Measurements from ENCODE around the gene USF1.
A peak's percentile ranks its signal among the peaks of the same experiment; 100 is the strongest.
"Not testable (repeated sequence)": the region's sequence is repeated elsewhere in the genome, so short reads cannot be mapped to it uniquely, and the experiment has no call there.

The USF1 gene

DNA sequence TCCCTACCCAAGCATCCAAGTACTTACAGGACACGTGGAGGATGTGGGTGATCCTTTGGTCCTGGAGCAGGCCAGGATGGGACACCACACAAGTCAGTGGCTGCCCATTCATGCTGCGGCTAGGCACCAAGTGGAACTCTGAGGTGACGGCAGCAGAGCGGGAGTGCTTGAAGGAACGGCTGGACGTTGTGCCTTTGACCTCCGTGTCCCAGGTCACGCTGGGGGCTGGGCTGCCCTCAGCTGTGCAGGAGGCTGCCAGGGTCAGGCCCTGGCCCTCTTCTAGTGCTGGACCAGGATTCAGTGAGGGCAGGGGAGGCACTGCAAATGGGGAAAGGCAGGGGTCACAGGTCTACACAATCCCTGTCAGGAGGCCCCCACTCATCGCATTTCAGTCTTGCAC lies 31.6 kb upstream of the USF1 start:
- DNase-seq (ENCODE audit: low read depth): no peak

DNA sequence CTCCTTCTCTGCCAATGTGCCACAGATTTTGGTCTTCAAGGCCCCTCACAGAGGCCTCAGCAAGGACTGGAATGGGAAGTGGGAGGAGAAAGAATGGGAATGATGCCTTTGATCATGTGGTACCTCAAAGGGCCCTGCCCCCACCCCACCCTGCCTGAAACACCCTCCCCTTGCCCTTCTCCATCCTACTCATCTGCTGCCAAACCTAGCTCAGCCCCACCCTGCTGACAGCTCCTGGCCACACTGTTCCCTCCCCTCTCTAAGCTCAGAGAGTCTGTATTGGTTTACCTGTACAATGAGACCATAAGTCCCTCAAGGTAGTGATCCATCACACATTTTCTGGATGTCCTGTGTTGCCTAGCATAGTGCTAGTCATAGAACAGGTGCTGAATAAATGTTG lies 30.6 kb upstream of the USF1 start:
- no peak for DNase-seq (ENCODE audit: low read depth)

DNA sequence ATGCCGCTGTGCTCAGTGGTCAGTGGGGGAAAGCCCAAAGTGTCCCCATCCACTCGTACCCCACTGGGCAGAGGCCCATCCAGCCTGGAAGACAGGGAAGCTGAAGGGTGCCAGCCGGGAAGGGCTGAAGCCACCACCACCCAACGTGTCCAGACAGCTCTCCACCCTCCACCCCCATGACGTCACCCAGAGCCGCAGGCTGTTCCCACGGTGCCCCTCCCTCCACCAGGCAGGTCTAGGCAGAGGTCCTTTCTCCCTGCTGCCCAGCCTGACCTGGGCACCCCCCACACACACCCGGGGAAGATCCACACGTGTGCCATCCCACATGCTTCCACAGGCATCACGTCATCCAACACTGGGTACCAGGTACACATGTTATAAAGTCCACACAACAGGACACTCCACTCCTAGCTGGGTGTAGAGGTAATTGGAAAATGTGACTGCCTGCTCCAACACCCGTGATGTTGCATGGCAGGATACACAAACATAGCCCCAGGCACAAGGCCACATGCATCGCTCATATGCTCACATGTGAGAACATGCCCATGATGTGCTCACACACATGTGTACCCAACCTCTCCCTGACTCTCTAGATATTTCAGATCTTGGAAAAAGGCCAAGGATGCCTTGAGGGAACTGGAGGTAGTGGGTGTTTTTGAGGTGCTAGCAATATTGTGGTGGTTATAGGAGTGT lies 29.0 kb upstream of the USF1 start:
- DNase-seq (ENCODE audit: low read depth): no peak

DNA sequence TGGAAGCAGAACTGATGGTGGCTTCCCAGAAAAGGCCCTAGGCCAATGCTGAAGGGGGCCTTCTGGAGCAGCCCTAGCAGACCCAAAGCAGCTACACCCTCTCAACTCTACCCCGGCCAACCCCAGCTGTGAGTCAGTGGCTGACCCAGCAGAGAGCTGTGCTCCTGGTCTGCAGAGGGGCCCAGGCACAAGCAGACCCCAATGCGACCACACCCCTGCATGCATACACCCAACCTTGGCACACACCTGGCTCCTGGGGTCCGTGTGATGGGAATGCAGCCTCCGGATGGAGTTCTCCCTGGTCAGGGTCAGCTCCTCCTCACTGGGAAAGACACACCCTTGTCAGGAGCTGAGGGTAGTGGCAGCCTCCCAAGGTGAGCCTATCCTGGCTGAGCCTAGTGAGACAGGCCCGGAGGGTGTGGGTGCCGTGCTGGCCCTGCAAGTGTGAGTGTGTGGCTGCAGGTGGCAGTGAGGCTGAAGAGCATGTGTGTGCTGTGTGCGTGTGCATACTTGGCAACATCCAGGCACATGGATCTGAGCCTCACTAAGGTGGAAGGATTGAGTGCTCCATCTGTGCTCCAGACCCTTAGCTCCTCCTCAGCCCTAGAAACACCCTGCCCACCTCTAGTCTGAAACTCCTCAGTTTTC lies 27.8 kb upstream of the USF1 start:
- DNase-seq (ENCODE audit: low read depth): no peak

DNA sequence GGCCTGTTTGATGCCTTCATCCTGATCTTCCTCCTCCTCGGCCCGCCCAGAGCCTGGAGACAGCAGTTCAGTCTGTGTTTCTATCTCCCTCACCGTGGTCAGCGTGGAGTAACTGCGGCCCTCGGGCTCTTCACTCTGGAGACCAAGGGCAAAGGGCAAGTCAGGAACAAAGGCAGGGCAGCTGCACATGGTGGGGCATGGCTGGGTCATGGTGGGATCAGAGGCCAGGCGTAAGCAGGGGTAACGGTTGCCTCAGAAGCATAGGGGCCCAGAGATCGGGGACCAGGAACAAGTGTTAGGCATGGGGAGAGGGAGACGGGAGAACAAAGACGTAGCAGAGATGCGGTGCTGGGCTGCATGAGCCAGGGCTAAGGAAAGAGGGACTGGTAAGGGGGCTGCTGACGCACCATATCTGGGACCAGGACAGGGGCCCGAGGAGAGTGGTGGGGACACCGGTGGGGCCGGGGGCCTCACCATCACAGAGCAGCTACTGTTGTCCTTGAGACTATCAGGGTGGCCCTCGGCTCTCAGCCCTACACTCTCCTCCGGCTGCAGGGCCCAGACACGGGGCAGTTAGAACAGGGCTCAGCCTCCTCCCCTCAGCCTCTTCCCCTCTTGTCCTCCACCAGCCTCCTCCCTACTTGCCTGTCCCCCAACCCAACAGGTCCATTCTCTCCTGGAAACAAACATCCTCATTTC lies 27.1 kb upstream of the USF1 start:
- no peak for DNase-seq (ENCODE audit: low read depth)

DNA sequence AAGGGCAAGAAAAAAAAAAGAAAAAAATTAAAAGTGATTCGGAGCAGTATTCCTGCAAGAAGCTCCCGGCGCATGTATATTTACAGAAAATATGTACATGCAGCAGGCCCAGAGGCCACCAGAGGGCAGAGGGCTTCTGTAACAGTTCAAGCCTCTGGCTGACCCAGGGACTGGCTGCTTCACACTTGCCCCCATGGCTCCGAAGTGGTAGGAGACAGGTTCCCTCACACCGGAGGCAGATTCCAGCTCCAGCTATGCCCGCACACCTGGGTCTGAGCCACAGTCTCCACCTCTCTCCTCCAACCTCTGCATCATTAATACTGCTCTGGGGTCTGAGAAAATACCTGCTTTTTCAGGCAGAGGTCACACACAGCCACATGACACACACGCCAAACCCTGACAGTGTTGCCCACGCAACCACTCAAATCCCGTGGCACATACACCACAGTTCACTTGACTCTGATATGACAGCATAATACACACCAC lies 26.2 kb upstream of the USF1 start:
- DNase-seq (ENCODE audit: low read depth): peak; percentile 23

DNA sequence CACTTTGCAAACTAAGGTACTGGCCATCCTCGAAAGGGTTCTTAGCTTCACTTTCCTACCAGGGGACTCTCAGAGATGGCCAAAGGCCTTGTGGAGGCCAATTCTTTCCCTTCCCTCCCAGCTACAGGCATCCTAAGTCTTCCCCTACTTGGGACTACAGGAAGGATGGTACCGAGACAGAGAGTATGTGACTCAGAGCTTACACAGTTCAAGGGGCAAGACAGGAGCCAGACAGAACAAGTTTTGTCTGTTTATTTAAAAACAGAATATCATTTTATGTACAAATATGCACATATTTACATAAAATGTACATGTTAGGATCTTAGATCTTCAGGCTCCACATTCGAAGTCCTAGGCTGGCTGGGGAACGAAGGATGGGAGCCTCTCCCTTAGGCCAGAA lies 25.0 kb upstream of the USF1 start:
- no peak for DNase-seq (ENCODE audit: low read depth)

DNA sequence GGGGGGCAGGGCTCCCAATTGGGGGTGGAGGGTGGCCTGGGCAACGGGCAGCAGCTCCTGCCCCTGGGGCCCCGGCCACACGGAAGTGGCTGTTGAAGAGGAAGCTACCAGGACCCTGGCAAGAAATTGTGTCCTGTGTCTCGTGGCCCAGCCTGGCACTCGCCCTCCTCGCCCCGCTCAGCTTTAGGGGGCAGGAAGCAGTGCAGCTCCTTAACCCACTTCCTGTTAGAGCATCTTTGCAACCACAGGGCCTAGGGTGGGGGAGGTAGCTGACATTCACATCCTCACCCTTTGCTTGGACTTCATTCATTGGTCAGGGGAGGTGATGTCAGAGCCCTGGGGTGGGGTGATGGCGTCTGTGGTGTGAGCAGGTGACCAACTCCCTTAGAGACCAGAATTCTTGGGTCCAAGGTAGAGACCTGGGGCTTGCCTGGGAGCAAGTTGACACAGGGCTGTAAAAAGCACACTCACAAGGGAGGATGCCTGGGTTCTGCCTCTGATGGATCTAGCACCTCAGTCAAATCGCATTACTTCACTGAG lies 24.0 kb upstream of the USF1 start, which contains the start of gene ARHGAP30:
Gene ARHGAP30, minus strand, starts transcription at position 161 of the 540 bp plus-strand sequence. CDS start 267 bp downstream, outside the sequence.
- DNase-seq (ENCODE audit: low read depth): peak; percentile 70

DNA sequence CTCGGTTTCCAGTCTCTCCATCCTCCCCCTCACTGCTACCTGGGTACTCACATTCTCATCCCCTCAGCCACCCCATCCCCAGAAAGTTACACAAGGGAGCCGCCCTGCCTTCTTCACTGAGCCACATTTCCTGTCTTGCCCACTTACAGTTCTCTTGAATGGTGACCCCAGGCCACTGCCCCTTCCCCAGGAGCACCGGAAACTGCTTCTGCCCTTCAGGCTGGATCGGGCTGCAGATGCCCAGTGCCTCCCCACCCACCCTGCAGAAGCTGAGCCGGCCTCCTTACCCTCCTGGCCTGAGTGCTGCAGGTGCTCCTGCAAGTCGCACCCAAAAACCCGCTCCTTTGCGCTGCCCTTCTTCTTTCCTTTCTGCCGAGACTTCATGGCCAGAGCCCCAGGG lies 23.5 kb upstream of the USF1 start:
- no peak for DNase-seq (ENCODE audit: low read depth)

DNA sequence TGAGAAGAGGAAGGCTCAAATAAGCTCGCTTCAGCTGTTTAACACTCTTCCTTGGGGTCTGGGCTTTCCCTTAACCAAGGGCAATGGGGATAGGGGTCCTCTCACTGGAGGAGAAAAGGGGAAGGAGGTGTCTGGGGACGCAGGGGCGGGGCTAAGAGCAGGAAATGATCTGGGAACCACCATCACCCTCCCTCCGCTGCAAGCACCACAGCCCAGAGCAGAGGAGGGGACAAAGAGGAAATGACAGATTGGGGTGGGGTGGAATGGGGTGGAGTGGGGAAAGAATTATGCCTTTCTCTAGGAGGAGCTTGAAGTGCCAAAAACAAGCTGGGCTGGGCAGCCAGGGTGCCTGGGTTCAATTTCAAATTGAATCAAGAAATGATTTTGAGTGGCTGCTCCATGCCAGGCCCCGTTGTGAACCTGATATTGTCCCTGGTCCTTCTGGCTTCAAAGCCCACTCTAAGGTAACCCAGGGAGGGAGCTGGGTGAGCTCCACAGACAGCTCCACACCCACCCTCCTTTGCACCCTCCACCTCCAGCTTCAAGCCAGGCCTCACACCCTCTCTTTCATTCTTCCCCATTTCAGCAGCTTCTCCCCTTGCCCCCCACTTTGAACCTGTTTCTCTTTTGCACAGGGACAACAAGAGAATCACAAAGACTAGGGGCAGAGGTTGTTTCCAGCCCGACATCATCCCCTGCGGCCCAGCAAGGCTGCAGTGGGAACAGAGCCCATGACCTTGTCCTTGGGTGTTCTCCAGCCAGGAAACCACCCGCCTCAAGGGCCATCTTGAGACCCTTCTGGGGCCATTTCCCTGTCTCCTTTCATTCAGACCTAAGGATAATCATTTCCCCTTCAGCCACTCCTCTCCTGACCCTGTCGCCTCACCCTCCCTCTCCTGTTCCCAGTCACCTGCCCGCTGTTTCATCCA lies 22.8 kb upstream of the USF1 start:
- peak; percentile 70 for DNase-seq (ENCODE audit: low read depth)

DNA sequence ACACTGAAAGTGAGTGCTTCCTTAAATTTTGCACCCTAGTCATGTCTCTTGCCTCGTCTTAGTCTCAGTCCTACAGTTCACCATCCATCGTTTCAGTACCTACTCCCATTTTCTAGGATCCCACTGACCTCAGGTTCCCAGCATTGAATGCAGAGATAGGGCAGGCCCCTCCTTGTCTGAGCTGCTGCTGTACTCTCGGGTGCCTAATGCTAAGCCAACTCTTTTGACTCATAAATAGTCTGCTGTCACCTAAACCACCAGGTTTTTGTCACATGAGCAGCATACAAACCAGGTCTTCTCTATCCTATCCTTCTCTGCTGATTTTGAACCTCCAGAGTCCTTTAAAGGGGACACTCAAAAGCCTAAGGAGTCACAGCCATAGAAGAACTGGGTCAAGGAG lies 20.9 kb upstream of the USF1 start:
- DNase-seq (ENCODE audit: low read depth): no peak

DNA sequence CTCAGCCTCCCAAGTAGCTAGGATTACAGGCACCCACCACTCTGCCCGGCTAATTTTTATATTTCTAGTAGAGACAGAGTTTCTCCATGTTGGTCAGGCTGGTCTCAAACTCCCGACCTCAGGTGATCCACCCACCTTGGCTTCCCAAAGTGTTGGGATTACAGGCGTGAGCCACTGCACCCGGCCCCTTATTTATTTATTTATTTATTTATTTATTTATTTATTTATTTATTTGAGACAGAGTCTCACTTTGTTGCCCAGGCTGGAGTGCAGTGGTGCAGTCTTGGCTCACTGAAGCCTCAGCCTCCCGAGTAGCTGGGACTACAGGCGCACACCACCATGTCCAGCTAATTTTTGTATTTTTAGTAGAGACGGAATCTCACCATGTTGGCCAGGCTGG lies 19.9 kb upstream of the USF1 start:
- DNase-seq (ENCODE audit: low read depth): not testable (repeated sequence)

DNA sequence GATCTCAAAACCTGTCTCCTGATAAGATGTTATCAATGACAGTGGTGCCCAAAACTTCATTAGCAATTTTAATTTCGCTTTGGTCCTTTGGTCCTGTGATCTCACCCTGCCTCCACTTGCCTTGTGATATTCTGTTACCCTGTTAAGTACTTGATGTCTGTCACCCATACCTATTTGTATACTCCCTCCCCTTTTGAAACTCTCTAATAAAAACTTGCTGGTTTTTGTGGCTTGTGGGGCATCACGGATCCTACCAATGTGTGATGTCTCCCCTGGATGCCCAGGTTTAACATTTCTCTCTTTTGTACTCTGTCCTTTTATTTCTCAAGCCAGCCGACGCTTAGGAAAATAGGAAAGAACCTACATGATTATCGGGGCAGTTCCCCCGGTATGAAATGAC lies 18.2 kb upstream of the USF1 start:
- DNase-seq (ENCODE audit: low read depth): not testable (repeated sequence)

DNA sequence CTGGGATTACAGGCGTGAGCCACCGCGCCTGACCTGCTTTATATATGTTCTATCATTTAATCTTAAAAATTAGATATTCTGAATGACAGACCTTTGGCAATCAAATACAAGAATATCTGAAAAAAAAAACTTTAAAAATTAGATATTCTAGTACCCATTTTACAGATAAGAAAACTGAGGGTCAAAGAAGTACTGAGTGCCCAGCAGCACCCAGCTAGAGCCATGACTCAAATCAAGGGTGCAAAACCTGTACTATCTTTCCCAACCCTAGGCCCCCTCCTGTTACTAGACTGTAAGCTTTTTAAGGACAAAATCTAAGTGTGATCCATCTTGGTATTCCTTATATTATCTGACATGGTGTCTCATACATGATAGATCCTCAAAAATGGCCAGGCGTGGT lies 15.6 kb upstream of the USF1 start:
- DNase-seq (ENCODE audit: low read depth): no peak

DNA sequence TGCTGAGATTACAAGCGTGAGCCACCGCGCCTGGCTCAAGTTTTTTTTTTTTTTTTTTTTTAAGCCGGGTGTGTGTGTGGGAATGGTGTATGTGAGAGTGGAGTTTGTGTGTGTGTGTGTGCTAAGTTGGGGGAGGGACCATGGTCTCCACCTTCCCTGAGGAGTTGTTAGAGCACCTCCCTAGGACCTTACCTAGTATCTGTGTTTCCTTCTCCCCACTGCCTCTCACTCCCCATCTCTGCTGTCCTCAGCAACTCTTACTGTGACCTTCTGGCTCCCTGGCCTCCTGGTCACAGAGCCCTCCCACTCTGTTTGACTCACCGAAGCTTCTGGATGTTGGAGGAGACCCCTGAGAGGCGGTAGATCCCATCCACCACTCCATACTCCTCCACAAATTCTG lies 13.5 kb upstream of the USF1 start:
- DNase-seq (ENCODE audit: low read depth): no peak

DNA sequence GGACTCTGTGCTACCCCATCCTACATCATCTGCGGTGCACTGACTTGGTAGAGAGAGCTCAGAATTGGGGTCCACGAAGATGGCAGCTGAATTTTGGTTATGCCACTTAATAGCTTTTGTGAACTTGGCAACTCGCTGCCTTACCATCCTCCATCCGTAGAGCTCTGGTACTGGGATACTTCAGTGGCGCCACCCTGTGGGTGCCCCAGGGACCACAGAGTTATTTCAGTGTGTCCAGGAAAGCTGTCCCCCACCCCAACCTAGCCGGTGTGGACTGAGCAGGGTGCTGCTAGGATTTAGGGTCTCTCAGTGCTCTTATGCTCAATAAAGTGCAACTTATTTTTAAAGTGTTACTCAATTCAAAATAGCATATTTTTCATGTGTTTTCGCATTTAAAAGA lies 9.0 kb upstream of the USF1 start:
- DNase-seq (ENCODE audit: low read depth): no peak

DNA sequence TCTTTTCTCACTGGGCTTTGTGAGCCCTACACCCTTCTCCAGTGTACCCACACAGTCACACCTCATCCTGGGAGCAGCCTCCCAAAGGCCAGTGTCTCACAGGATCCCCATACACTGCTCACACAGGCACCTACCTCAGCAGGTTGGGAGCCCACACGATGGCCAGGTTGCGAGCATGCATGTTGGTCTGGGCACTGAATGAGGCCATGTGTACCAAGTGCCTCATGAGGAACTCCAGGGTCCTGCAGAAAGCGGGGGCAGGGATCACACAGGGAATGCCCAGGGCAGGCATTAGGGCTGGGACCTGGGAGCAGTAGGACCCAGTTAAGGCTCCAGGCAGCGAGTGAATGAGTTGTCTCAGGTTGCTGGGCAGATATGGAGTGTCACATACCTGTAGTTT lies 8.5 kb upstream of the USF1 start:
- no peak for DNase-seq (ENCODE audit: low read depth)

DNA sequence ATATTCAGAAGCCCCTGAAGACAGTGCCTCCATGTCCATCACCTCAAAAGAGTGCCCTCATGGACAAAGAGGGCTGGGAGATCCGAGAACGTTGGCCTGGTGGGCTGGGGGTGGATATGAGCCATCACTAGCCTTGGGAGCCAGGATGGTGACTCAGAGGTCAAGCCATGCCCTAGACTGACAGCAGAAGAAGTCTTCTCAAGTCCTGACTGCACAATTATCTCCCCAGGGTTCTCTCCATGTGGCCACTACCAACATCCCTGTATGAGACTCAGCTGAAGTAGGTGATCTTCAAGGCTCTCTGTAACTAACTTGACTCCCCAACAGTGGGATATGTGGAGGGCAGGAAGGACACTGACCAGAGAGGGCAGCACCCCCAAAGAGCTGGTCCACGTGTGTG lies 7.1 kb upstream of the USF1 start:
- no peak for DNase-seq (ENCODE audit: low read depth)

DNA sequence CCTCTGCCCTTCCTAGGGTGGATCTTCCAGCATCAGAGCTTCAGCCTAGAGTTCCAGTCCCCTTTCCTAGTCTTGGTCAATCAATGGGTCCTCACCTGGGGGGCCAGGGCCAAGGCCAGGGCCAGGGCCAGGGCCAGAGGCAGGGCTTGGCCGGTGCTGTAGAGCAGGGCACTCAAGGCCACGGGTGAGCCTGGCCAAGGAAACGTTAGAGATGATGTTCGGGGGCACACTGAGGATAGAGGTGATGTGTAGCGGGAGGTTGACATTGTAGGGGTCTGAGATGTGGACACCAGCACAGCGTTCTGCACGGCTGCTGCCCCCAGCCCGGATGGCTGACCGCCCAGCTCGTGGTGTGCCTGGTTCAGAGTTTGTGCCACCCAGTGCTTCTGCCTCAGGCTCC lies 5.4 kb upstream of the USF1 start:
- no peak for DNase-seq (ENCODE audit: low read depth)

DNA sequence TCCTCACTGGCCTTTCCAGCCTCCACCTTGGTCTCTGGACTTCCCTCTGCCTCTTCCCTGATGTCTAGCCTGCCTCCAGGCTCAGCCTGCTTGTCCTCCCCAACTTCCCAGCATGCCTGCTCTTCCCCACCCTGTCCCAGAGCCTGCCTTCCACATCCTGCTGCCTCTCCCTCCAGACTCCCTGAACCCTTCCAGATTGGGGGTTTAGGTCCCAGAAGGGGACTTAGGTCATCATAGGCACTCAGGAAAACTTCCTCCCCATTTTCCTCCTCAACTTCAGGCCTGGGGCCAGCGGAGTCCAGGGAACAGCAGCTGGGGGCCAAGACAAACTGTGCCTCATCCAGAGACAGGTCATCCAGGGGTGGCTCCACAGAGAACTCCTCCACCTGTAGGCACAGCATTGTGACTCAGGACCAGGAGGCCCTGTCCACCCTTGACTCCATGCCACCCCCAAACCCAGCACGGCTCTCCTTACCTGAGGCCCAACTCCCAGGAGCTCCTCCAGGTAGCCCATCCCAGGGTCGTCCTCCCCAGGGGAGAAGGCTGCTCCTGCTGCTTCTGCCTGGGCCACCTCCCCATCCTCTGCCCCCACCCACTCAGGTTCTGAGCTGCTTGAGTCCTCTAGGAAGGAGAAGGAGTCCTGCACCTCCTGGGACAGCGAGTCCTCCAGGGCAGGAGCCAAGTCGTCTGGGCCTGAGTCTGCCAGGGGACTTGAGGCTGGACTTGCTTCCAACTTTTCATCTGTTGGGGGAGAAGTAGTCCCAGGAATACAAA lies 3.4 kb upstream of the USF1 start:
- no peak for DNase-seq (ENCODE audit: low read depth)

Measured in stimulated activated CD4-positive, alpha-beta T cell treated with anti-CD3 and anti-CD28 coated beads, Interleukin-2, amount 100 ng/mL, for 4 hours (primary cell).